PFSK-1 (cell line): ENCODE measurements around the gene BIRC7.

Experiments used
- FOXP2 ChIP-seq: optimal IDR thresholded peaks from 2 replicates; pipeline ENCODE3; 2011; ENCODE audit warnings: borderline replicate concordance, control low read depth, inconsistent platforms; ENCODE audit not compliant: insufficient read depth; ENCODE audit errors: extremely low read length, extremely low read depth
- POLR2AphosphoS5 ChIP-seq: IDR thresholded peaks from 2 replicates; pipeline ENCODE4 v1.6.1; 2012; ENCODE audit warnings: low read depth, mild to moderate bottlenecking, control low read depth, low read length, moderate library complexity
- REST ChIP-seq, 2 experiments: IDR thresholded peaks; 2 replicates each; pipeline versions ENCODE4 v1.6.1 to v1.8.0; 2011 to 2012; ENCODE audit warnings: low read depth in 2 of 2, low read length in 2 of 2, control low read depth in 1 of 2, inconsistent platforms in 1 of 2, mild to moderate bottlenecking in 1 of 2, moderate library complexity in 1 of 2; ENCODE audit not compliant: insufficient read depth in 1 of 2
- SIN3A ChIP-seq: IDR thresholded peaks from 2 replicates; pipeline ENCODE4 v1.6.1; 2012; ENCODE audit warnings: mild to moderate bottlenecking, low read length, moderate library complexity, borderline replicate concordance; ENCODE audit not compliant: insufficient read depth
- TAF1 ChIP-seq: IDR thresholded peaks from 2 replicates; pipeline ENCODE4 v1.6.1; 2012; ENCODE audit warnings: low read length, control low read depth, borderline replicate concordance; ENCODE audit not compliant: insufficient read depth

- TF ChIP-seq SIN3A (no peak), POLR2AphosphoS5 (no peak), REST (IDR thresholded peaks at IDR 0.05; ENCODE audit: insufficient read depth in 1 of 2, low read depth in 2 of 2, low read length in 2 of 2) (no peak), FOXP2 (no peak), TAF1 (no peak)
Measured at GRCh38 chr20:63233924-63234323, 1.8 kb upstream of the BIRC7 start.
